ENCODE results near the gene CCDC3. TPM values are rescaled to one million over a fixed set of nuclear protein-coding genes. Genes with fewer than 3 reads are reported as not detected.
"Not testable (repeated sequence)": the region's sequence is repeated elsewhere in the genome, so short reads cannot be mapped to it uniquely, and the experiment has no call there.

Gene CCDC3
- polyA plus RNA-seq, 6 donors from 2014 or later = not detected

DNA sequence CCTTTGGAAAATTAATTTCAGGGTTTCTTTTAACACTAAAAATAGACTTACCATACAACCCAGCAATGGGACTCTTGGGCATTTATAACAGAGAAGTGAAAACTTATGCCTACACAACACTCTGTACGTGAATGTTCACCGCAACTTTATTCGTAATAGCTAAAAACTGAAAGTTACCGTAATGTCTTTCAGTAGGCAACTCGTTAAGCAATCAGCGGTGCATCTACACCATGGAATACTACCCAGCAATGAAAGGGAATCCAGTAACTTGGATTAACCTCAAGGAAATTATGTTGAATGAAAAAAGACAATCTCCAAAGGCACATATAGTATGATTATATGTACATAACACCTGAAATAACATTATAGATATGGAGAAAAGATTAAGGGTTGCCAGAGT lies 16.2 kb downstream of the CCDC3 start:
- Mint-ChIP-seq H3K36me3 (no peaks in the 10 kb centered on the region), H3K27me3 (peaks cover 5 to 7% (median 5%) of the 10 kb centered on the region in 3 donors), H3K4me1 (no peaks in the 10 kb centered on the region), H3K4me3 (no peak overlapping the region), H3K9me3 (peaks cover 0 to 15% (median 6%) of the 10 kb centered on the region in 7 donors), H3K27ac (no peak overlapping the region)
- DNase-seq = no peak
- no peak for ATAC-seq (ENCODE audit: low read depth in 2 of 2)

DNA sequence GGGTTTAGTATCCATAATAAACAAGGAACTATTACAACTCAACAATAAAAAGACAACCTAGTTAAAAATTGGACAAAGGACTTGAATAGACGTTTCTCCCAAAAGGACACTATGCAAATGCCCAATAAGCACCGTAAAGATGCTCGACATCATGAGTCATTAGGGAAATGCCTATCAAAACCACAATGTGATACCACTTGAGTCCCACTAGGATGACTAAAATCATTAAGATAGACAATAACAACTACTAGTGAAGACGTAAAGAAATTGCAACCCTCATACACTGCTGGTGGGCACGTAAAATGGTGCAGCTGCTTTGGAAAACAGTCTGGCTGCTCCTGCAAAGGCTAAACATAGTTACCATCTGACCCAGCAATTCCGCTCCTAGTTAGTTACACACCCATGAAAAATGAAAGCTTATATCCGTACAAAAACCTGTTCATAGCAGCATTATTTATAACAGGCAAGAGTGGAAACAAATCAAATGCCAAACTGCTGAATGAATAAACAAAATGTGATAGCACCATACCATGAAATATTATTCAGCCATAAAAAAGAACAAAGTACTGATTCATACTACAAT lies 17.3 kb downstream of the CCDC3 start:
- ATAC-seq (ENCODE audit: low read depth in 2 of 2) (no peak), DNase-seq (no peak)
- Mint-ChIP-seq H3K27me3 (peaks cover 9 to 14% (median 13%) of the 10 kb centered on the region in 3 donors), H3K4me3 (no peak overlapping the region), H3K27ac (no peak overlapping the region), H3K36me3 (no peaks in the 10 kb centered on the region), H3K4me1 (peaks cover 0 to 3% (median 0%) of the 10 kb centered on the region in 3 donors), H3K9me3 (peaks cover 0 to 15% (median 6%) of the 10 kb centered on the region in 7 donors)

DNA sequence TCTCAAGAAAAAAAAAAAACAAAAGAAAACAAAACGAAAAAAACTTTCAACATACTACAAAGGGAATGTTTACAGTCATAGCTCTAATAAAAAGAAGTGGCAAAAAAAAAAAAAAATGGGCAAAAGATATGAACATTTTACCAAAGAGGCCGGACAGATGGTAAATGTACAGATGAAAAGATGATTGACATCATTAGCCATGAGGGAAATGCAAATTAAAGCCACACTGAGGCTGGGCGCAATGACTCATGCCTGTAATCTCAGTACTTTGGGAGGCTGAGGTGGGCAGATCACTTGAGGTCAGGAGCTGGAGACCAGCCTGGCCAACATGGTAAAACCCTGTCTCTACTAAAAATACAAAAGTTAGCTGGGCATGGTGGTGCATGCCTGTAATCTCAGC lies 17.9 kb downstream of the CCDC3 start:
- Mint-ChIP-seq H3K27me3 (peaks cover 15 to 19% (median 17%) of the 10 kb centered on the region in 3 donors), H3K9me3 (peaks cover 0 to 15% (median 6%) of the 10 kb centered on the region in 7 donors)
- H3K36me3 Mint-ChIP-seq; H3K4me1 Mint-ChIP-seq; DNase-seq; H3K4me3 Mint-ChIP-seq; ATAC-seq (ENCODE audit: low read depth in 2 of 2); H3K27ac Mint-ChIP-seq: not testable (repeated sequence)

DNA sequence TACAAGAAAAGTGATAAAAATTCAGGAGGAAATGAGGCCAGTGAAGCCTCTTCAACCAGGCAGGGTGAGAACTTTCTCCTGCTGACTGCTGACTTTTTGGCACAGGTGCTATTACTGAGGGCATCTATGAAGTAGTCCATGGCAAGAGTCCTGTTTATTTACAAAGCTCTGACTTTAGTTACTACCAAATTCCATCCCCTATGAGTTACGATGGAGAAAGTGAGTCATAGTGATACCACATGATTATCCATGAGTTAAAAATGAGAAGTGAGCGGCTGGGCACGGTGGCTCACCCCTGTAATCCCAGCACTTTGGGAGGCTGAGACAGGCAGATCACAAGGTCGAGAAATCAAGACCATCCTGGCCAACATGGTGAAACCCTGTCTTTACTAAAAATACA lies 19.9 kb downstream of the CCDC3 start:
- H3K27ac Mint-ChIP-seq = no peak overlapping the region
- H3K27me3 Mint-ChIP-seq = peaks cover 14 to 19% (median 17%) of the 10 kb centered on the region in 3 donors
- ATAC-seq (ENCODE audit: low read depth in 2 of 2) (no peak), DNase-seq (no peak)
- H3K4me3 Mint-ChIP-seq = no peak overlapping the region
- H3K36me3 Mint-ChIP-seq = no peaks in the 10 kb centered on the region
- peaks cover 0 to 15% (median 6%) of the 10 kb centered on the region in 7 donors for H3K9me3 Mint-ChIP-seq
- H3K4me1 Mint-ChIP-seq = peaks cover 0 to 3% (median 0%) of the 10 kb centered on the region in 3 donors

DNA sequence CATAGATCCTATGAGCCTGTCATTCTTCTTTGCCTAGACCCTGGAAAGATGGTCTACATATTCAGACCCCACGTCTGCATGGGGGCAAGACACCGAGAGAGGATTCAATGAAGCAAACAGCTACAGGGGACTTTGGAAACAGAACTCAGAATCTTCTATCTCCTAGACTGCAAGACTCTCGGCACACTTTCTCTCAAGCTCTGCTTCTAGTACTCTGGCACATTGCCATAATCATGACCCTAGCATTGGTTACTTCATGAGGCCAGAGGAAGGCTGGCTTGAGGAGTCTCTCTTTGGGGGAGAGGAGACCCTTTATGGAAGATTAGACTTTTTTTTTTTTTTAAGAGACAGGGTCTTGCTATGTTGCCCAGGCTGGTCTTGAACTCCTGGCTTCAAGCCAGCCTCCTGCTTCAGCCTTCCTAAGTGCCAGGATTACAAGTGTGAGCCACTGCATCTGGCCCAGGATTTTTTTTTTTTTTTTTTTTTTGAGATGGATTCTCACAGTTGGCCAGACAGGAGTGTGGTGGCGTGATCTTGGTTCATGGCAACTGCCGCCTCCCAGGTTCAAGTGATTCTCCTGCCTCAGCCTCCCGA lies 20.7 kb downstream of the CCDC3 start:
- Mint-ChIP-seq H3K4me1 (peaks cover 0 to 3% (median 0%) of the 10 kb centered on the region in 3 donors), H3K36me3 (no peaks in the 10 kb centered on the region), H3K27ac (no peak overlapping the region), H3K27me3 (peaks cover 19 to 23% (median 22%) of the 10 kb centered on the region in 3 donors), H3K9me3 (peaks cover 0 to 15% (median 6%) of the 10 kb centered on the region in 7 donors), H3K4me3 (peak overlapping the region in 1 of 8 donors; percentile 47)
- ATAC-seq (ENCODE audit: low read depth in 2 of 2) = no peak
- no peak for DNase-seq

DNA sequence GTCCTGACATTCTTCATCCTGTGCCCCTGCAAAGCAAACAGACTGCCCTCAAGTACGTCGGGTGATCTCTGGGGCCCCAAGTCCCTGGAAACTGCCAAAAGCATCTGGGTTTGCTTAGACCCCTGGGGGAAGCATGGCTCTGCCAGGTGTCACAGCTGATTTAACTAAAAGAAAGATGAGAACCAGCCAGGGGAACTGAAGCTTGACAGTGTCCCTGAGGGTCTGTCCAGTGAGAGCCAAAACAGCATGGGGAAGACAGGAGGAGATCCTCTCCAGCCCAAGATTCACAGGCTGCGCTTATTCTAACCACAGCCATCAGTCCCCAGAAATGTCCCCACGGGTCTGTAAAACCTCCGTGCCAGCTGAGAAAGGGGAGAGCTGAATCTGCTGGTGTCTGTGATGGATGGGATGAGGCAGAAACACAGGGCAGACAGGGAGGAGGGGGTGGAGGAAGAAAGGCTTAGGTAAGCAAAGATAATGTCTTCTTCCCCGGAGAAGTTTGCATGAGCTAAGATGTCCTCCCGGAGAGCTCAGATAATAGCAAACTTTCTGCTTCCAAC lies 21.3 kb downstream of the CCDC3 start:
- peaks cover 0 to 3% (median 0%) of the 10 kb centered on the region in 3 donors for H3K4me1 Mint-ChIP-seq
- DNase-seq (no peak), ATAC-seq (ENCODE audit: low read depth in 2 of 2) (no peak)
- H3K27ac Mint-ChIP-seq = no peak overlapping the region
- peaks cover 0 to 15% (median 6%) of the 10 kb centered on the region in 7 donors for H3K9me3 Mint-ChIP-seq
- H3K4me3 Mint-ChIP-seq = no peak overlapping the region
- no peaks in the 10 kb centered on the region for H3K36me3 Mint-ChIP-seq
- H3K27me3 Mint-ChIP-seq = peaks cover 19 to 25% (median 23%) of the 10 kb centered on the region in 3 donors

DNA sequence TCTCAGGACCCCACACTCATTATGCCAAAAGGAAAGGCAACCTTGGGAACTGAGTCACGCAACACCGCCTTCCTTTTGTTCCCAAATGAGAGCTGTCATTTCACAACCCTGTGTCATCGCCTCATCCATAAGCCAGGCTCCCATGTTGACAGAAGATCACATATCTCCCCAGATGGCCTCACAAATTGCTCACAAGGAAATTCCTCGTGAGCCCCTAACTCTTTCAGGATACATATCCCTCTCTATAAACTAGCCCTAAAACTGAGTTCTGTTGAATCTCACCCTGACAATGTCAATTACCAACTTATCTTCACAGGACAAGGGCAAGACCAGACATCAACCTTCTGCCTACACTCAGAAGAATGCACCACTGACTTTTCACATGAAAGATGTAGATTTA lies 22.6 kb downstream of the CCDC3 start:
- peaks cover 19 to 31% (median 23%) of the 10 kb centered on the region in 3 donors for H3K27me3 Mint-ChIP-seq
- no peak overlapping the region for H3K27ac Mint-ChIP-seq
- no peak for ATAC-seq (ENCODE audit: low read depth in 2 of 2)
- no peak overlapping the region for H3K4me3 Mint-ChIP-seq
- H3K4me1 Mint-ChIP-seq = peaks cover 0 to 3% (median 0%) of the 10 kb centered on the region in 3 donors
- peaks cover 0 to 6% (median under 1%) of the 10 kb centered on the region in 7 donors for H3K9me3 Mint-ChIP-seq
- H3K36me3 Mint-ChIP-seq = no peaks in the 10 kb centered on the region
- DNase-seq = no peak

DNA sequence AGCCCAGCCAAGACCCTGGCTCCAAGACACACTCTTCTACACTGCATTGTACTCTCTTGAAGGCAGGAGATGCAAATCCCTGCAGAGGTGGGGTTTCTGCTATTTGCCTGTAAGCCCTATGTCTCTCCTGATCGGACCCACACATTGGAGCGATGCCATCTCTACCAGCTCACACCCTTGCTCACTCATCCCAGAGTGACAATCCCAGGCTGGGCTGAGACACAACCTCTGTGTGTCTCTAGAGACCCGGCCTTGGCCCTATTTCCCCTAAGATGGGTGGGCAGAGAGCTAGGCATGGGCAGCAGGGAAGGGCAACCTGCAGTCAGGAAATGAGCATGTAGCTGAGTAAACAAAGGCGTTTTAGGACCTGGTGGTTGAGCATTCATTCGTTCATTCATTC lies 25.6 kb downstream of the CCDC3 start:
- Mint-ChIP-seq H3K36me3 (no peaks in the 10 kb centered on the region), H3K4me1 (peaks cover 0 to 3% (median 0%) of the 10 kb centered on the region in 3 donors), H3K27ac (no peak overlapping the region), H3K27me3 (peaks cover 23 to 41% (median 25%) of the 10 kb centered on the region in 3 donors), H3K4me3 (no peak overlapping the region), H3K9me3 (peaks cover 0 to 2% (median 0%) of the 10 kb centered on the region in 7 donors)
- ATAC-seq (ENCODE audit: low read depth in 2 of 2) (no peak), DNase-seq (no peak)

DNA sequence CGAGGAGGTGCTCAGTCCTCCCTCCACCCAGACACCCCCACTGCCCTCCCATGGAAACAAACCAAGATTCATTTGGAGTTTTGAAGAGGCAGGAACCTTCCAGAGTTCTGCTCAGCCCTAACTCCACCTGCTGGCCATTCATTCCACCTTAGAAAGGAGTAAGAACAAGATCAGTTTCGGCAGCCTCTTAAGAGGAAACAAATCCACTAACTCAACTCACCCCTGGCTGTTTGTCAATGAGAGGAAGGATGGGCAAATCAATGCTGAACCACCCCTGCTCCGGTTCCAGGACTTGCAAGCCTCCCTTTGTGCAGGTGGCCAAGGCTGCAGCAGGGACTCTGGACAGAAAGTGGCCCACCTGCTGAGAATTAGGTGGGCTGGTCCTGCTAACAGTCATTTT lies 26.2 kb downstream of the CCDC3 start:
- Mint-ChIP-seq H3K36me3 (no peaks in the 10 kb centered on the region), H3K4me1 (peaks cover 0 to 3% (median 0%) of the 10 kb centered on the region in 3 donors), H3K27me3 (peaks cover 18 to 41% (median 20%) of the 10 kb centered on the region in 3 donors), H3K27ac (peak overlapping the region in 2 of 6 donors; percentile 24 to 88), H3K9me3 (peaks cover 0 to 2% (median 0%) of the 10 kb centered on the region in 7 donors), H3K4me3 (no peak overlapping the region)
- DNase-seq (no peak), ATAC-seq (ENCODE audit: low read depth in 2 of 2) (no peak)

DNA sequence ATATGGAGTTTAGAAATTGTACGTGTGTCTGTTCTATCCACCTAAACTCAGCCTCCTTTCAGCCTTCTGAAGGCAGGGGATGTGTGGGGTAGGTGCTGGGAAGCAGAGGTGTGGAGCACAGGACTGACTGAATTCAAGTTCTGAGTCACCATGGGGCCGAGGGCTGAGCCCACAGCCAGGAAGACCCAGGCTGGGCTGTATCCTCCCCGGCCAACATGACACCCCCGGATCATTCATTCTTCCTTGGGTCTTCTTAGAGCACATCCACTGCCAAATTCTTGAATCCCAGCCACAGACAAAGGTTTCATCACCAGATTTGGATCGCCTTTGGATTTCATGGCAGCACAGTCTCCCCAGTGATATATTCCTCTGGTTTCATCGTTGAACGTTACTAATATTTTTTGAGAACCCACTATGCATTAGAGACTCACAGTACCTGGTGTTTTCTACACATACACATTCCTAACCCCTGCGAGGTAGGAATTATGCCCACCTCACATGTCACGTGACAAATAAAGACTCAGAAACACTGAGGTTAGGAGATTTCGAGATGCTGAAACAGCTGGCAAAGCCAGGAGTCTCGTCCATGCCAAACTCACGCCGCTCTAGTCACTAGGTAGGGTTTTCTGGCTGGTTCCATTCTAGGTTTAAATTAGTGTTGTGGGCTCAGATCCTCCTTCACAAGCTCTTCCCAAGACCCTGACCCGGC lies 26.9 kb downstream of the CCDC3 start:
- no peak for ATAC-seq (ENCODE audit: low read depth in 2 of 2)
- Mint-ChIP-seq H3K9me3 (peaks cover 0 to 5% (median 0%) of the 10 kb centered on the region in 7 donors), H3K27ac (peak overlapping the region in 1 of 6 donors; percentile 88), H3K4me1 (no peaks in the 10 kb centered on the region), H3K27me3 (peaks cover 12 to 41% (median 21%) of the 10 kb centered on the region in 3 donors), H3K4me3 (no peak overlapping the region), H3K36me3 (no peaks in the 10 kb centered on the region)
- no peak for DNase-seq

DNA sequence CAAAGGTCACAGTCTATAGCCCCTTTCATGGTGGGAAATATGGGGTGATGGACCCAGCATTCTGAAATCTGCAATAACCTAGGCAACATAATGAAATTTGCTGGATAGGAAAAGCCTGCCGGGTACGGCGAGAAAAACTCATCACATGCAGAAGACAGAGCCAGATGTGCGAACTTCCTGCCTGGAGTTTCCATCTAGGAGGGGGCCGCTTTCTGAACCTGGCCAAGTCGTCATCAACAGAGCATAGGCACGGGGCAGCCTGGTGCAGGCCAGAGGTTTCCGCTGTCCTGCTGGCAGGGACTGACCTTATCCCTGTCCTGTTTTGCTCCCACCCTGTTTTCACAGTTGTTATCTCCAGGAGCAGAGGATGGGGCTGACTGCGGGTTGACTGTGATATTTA lies 27.4 kb downstream of the CCDC3 start:
- H3K9me3 Mint-ChIP-seq = peaks cover 0 to 8% (median 2%) of the 10 kb centered on the region in 7 donors
- no peak overlapping the region for H3K27ac Mint-ChIP-seq
- H3K27me3 Mint-ChIP-seq = peaks cover 10 to 38% (median 16%) of the 10 kb centered on the region in 3 donors
- no peaks in the 10 kb centered on the region for H3K36me3 Mint-ChIP-seq
- ATAC-seq (ENCODE audit: low read depth in 2 of 2) = no peak
- H3K4me3 Mint-ChIP-seq = no peak overlapping the region
- DNase-seq = no peak
- no peaks in the 10 kb centered on the region for H3K4me1 Mint-ChIP-seq

DNA sequence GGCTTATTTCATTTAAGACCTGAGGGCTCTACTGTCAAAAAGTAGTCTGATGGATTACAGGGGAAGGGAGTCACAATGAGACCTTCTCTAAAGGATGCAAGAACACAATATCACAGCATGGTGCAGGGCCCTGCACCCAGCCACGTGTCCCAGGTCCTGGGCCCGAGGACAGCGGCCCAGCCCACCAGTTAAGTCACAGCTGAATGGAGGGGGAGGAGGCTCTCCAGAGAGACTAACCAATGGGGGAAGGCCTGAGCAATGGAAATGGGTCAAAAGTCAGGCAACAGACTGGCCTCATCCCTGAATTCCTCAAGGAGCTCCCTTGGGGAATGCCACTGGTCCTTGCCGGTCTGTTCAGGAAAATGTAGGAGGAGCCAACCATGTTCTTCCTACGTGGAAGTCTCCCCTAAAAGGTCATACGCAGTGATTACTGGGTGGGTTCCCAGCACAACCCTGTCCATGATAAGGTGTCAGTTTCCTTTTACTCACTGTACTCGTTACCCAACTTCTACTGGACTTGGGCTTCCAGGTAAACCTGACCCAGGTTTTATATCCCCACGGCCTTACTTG lies 28.3 kb downstream of the CCDC3 start:
- Mint-ChIP-seq H3K27ac (no peak overlapping the region), H3K9me3 (peaks cover 4 to 16% (median 10%) of the 10 kb centered on the region in 7 donors), H3K27me3 (peaks cover 6 to 30% (median 12%) of the 10 kb centered on the region in 3 donors), H3K36me3 (peaks cover under 1 to 6% of the 10 kb centered on the region in 2 donors), H3K4me1 (no peaks in the 10 kb centered on the region), H3K4me3 (no peak overlapping the region)
- ATAC-seq (ENCODE audit: low read depth in 2 of 2) = no peak
- no peak for DNase-seq

DNA sequence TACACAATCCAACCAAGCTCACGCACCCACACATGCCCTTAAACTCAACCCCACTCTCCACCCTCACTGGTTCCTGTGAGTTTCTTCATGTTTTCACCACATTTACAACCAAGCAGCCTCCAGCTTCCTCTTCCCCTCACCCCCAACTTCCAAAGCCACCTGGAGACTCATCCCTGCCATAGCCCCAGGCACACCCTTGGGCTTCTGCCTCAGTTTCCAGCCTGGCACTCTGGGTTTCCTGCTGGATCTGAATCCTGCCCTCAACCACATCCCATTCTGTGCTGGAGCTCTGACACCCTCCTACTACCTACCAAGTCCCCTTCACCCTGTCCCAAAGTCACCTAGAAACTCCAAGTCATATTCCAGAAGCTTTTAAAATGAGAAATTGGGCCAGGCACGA lies 29.4 kb downstream of the CCDC3 start:
- DNase-seq (no peak), ATAC-seq (ENCODE audit: low read depth in 2 of 2) (no peak)
- no peak overlapping the region for H3K4me3 Mint-ChIP-seq
- peaks cover 10 to 17% of the 10 kb centered on the region in 2 donors for H3K36me3 Mint-ChIP-seq
- H3K27ac Mint-ChIP-seq = peak overlapping the region in 1 of 6 donors; percentile 24
- no peaks in the 10 kb centered on the region for H3K4me1 Mint-ChIP-seq
- peaks cover 6 to 34% (median 12%) of the 10 kb centered on the region in 3 donors for H3K27me3 Mint-ChIP-seq
- peaks cover 9 to 27% (median 17%) of the 10 kb centered on the region in 7 donors for H3K9me3 Mint-ChIP-seq

Data from naive B cell (primary cell).